Neuronal stem cell (in vitro differentiated cells): ENCODE results near the gene SH2D6. TPM values are rescaled to one million over a fixed set of nuclear protein-coding genes. Genes with fewer than 3 reads are reported as not detected.
"Not testable (repeated sequence)": the region's sequence is repeated elsewhere in the genome, so short reads cannot be mapped to it uniquely, and the experiment has no call there.

Experiments used
- DNase-seq: peaks from one replicate; pipeline ENCODE4 v3.0.0-alpha.2; 2013; ENCODE audit warnings: low spot score
- H2AFZ ChIP-seq: one replicate; pipeline ENCODE4 v1.6.1; 2013; ENCODE audit warnings: mild to moderate bottlenecking, low read length, inconsistent platforms
- H2AK5ac ChIP-seq: 2 replicates; pipeline ENCODE4 v1.6.1; 2013; ENCODE audit warnings: low read depth, mild to moderate bottlenecking, inconsistent platforms, low read length, moderate library complexity, mixed read lengths
- H2BK120ac ChIP-seq: 2 replicates; pipeline ENCODE4 v1.6.1; 2013; ENCODE audit warnings: low read depth, mild to moderate bottlenecking, inconsistent platforms, low read length, moderate library complexity, mixed read lengths
- H2BK12ac ChIP-seq: one replicate; pipeline ENCODE4 v1.6.1; 2013; ENCODE audit warnings: low read length, inconsistent platforms
- H2BK15ac ChIP-seq: 2 replicates; pipeline ENCODE4 v1.6.1; 2013; ENCODE audit warnings: mild to moderate bottlenecking, low read length, inconsistent platforms, mixed read lengths
- H2BK5ac ChIP-seq: one replicate; pipeline ENCODE4 v1.6.1; 2013; ENCODE audit warnings: inconsistent platforms, mild to moderate bottlenecking, low read length, moderate library complexity
- H3K14ac ChIP-seq: one replicate; pipeline ENCODE4 v1.6.1; 2013; ENCODE audit warnings: low read length, inconsistent platforms
- H3K18ac ChIP-seq: 2 replicates; pipeline ENCODE4 v1.6.1; 2013; ENCODE audit warnings: low read length, inconsistent platforms
- H3K23ac ChIP-seq: 2 replicates; pipeline ENCODE4 v1.6.1; 2013; ENCODE audit warnings: low read depth, mild to moderate bottlenecking, mixed read lengths, low read length, inconsistent platforms; ENCODE audit not compliant: poor library complexity
- H3K27ac ChIP-seq: replicated peaks from 3 replicates; pipeline ENCODE4 v1.5.1; 2013; ENCODE audit warnings: low read length, inconsistent platforms
- H3K27me3 ChIP-seq, 3 experiments: 2 replicates each; pipeline ENCODE4 v1.6.1; 2013; ENCODE audit warnings: low read length in 3 of 3, mild to moderate bottlenecking in 2 of 3, inconsistent platforms in 1 of 3, low read depth in 1 of 3, mixed read lengths in 1 of 3, moderate library complexity in 1 of 3; ENCODE audit not compliant: control insufficient read depth in 3 of 3, insufficient read depth in 3 of 3
- H3K36me3 ChIP-seq, 2 donors: replicated peaks in 1 of 2; 2 replicates each; pipeline ENCODE4 v1.6.1; 2013; ENCODE audit warnings: low read length in 2 of 2; ENCODE audit not compliant: control insufficient read depth in 2 of 2, insufficient read depth in 2 of 2
- H3K4ac ChIP-seq: 2 replicates; pipeline ENCODE4 v1.6.1; 2013; ENCODE audit warnings: inconsistent platforms, mild to moderate bottlenecking, low read length, moderate library complexity
- H3K4me1 ChIP-seq, 2 donors: 1 replicate in 1 of 2; 2 replicates in 1 of 2; pipeline ENCODE4 v1.6.1; 2013; ENCODE audit warnings: low read length in 2 of 2, low read depth in 1 of 2; ENCODE audit not compliant: control insufficient read depth in 2 of 2, insufficient read depth in 1 of 2
- H3K4me2 ChIP-seq: one replicate; pipeline ENCODE4 v1.6.1; 2013; ENCODE audit warnings: mild to moderate bottlenecking, low read length, inconsistent platforms; ENCODE audit not compliant: insufficient read depth, poor library complexity, severe bottlenecking
- H3K4me3 ChIP-seq, 2 donors: 2 replicates each; pipeline ENCODE4 v1.5.1; 2013; ENCODE audit warnings: low read length in 2 of 2, mild to moderate bottlenecking in 2 of 2, inconsistent platforms in 1 of 2, moderate library complexity in 1 of 2
- H3K79me1 ChIP-seq: one replicate; pipeline ENCODE4 v1.6.1; 2013; ENCODE audit warnings: low read depth, mild to moderate bottlenecking, inconsistent platforms, low read length, moderate library complexity
- H3K9ac ChIP-seq: one replicate; pipeline ENCODE4 v1.6.1; 2013; ENCODE audit warnings: mild to moderate bottlenecking, low read depth, low read length, inconsistent platforms; ENCODE audit not compliant: poor library complexity
- H3K9me3 ChIP-seq, 2 donors: replicated peaks in 1 of 2; 2 replicates each; pipeline versions ENCODE3 to v1.6.1; 2013; ENCODE audit warnings: low read length in 2 of 2, mild to moderate bottlenecking in 2 of 2, inconsistent platforms in 1 of 2, low read depth in 1 of 2, mixed read lengths in 1 of 2, moderate library complexity in 1 of 2; ENCODE audit not compliant: control insufficient read depth in 2 of 2, insufficient read depth in 1 of 2
- H4K8ac ChIP-seq: one replicate; pipeline ENCODE4 v1.6.1; 2013; ENCODE audit warnings: low read depth, mild to moderate bottlenecking, inconsistent platforms, low read length, moderate library complexity
- H4K91ac ChIP-seq: one replicate; pipeline ENCODE4 v1.6.1; 2013; ENCODE audit warnings: low read length, low read depth, mild to moderate bottlenecking, inconsistent platforms; ENCODE audit not compliant: poor library complexity
- WGBS, 2 donors: extraction: QIAGEN DNeasy Blood & Tissue Kit; methylation state at CpG; one replicate each; pipeline ENCODE4 v1.1.7; 2013; ENCODE audit warnings: missing lambda C conversion rate in 2 of 2, mixed read lengths in 1 of 2; ENCODE audit not compliant: insufficient read length in 2 of 2, insufficient replicate concordance in 1 of 2; ENCODE audit errors: extremely low coverage in 2 of 2; 5-methylcytosine and 5-hydroxymethylcytosine counted together
- small RNA-seq: library from polyadenylated mRNA; stranded (forward); fragments of <200 nt; extraction: miRNeasy Mini kit (QIAGEN cat#:217004); gene quantifications from one replicate; pipeline ENCODE3, GENCODE V24; 2013; ENCODE audit not compliant: insufficient read depth

SH2D6 gene

DNA sequence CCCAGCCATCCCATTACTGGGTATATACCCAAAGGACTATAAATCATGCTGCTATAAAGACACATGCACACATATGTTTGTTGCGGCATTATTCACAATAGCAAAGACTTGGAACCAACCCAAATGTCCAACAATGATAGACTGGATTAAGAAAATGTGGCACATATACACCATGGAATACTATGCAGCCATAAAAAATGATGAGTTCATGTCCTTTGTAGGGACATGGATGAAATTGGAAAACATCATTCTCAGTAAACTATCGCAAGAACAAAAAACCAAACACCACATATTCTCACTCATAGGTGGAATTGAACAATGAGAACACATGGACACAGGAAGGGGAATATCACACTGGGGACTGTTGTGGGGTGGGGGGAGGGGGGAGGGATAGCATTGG, 66.1 kb downstream of the SH2D6 start:
- not testable (repeated sequence) for H3K9ac ChIP-seq, H3K4me3 ChIP-seq, H2BK120ac ChIP-seq, H3K9me3 ChIP-seq, H3K14ac ChIP-seq, H3K18ac ChIP-seq, H4K8ac ChIP-seq, H2AFZ ChIP-seq, H3K4me1 ChIP-seq, H3K27me3 ChIP-seq, H2BK15ac ChIP-seq, H2BK12ac ChIP-seq, H3K79me1 ChIP-seq, H2AK5ac ChIP-seq, H3K23ac ChIP-seq, H3K36me3 ChIP-seq, H3K4me2 ChIP-seq, H3K27ac ChIP-seq, H3K4ac ChIP-seq, DNase-seq, H4K91ac ChIP-seq, H2BK5ac ChIP-seq
- WGBS, 2 donors = no CpG with 5 or more reads among the region's 2 CpGs

DNA sequence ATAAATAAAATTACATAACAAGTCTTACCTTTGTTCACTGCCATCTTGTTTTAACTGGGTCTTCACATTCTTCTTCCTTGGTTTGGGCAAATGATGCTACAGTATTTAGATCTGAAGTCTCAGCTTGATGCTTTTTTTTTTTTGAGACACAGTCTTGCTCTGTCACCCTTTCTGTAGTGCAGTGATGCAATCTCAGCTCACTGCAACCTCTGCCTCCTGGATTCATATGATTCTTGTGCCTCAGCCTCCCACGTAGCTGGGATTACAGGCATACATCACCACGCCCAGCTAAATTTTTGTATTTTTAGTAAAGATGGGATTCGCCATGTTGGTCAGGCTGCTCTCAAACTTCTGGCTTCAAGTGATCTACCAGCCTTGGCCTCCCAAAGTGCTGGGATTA, 67.3 kb downstream of the SH2D6 start:
- DNase-seq = no peak
- Histone ChIP-seq H2AFZ (no peak overlapping the region), H3K14ac (no peak overlapping the region), H3K4me1 (no peaks in the 10 kb centered on the region), H3K27me3 (no peaks in the 10 kb centered on the region), H3K23ac (no peak overlapping the region), H2BK120ac (no peak overlapping the region), H3K9me3 (peaks cover 2 to 4% of the 10 kb centered on the region in 2 donors), H4K8ac (no peak overlapping the region), H3K18ac (no peak overlapping the region), H3K79me1 (no peaks in the 10 kb centered on the region), H3K9ac (no peak overlapping the region), H2AK5ac (no peak overlapping the region), H3K4me2 (no peak overlapping the region), H2BK5ac (no peak overlapping the region), H3K4ac (no peak overlapping the region), H3K4me3 (no peak overlapping the region), H2BK12ac (no peak overlapping the region), H3K27ac (no peak overlapping the region), H4K91ac (no peak overlapping the region), H3K36me3 (no peaks in the 10 kb centered on the region), H2BK15ac (no peak overlapping the region)
- no CpG with 5 or more reads among the region's 3 CpGs for WGBS, 2 donors

Small RNA genes within 50 kb of the gene (small RNA-seq; reads per million reads assigned to genes)
- gene AC062037.2 = not detected
- not detected for gene RF00019
- gene RN7SL251P = not detected
